ENCODE results near the gene UBE2S. TPM values are rescaled to one million over a fixed set of nuclear protein-coding genes. Genes with fewer than 3 reads are reported as not detected.

UBE2S gene
- polyA plus RNA-seq, 1 donor (not counting 4 experiments of a cell fraction or from before 2014, with no cell fraction given) = 31.8 TPM

GRCh38 chr19:55362990-55363716, 44.4 kb downstream of the UBE2S start, which contains the start of gene GARIN5B:
GARIN5B (minus strand) TSS chr19:55363260; CDS start chr19:55363066, 194 bp downstream.
- Histone ChIP-seq H3K27ac (ENCODE audit: control insufficient read depth, insufficient read depth, low read length) (no peak within 1 kb of the TSS), H3K9ac (ENCODE audit: control insufficient read depth, extremely low read depth, insufficient read depth, low read length) (no peak within 1 kb of the TSS)
- DNase-seq (ENCODE audit: low read depth, low spot score) = no peak

GRCh38 chr19:55362174-55362989, 45.2 kb downstream of the UBE2S start:
- Histone ChIP-seq H3K36me3 (ENCODE audit: control insufficient read depth in 2 of 2, extremely low read depth in 1 of 2, insufficient read depth in 2 of 2, low read length in 2 of 2) (no peaks in the 10 kb centered on the region), H2AFZ (ENCODE audit: control insufficient read depth, low read length) (no peak overlapping the region), H3K4me1 (ENCODE audit: control insufficient read depth, extremely low read depth, insufficient read depth, low read length) (no peaks in the 10 kb centered on the region), H3K4me2 (ENCODE audit: control insufficient read depth, extremely low read depth, insufficient read depth, low read depth, low read length) (no peak overlapping the region), H3K79me2 (ENCODE audit: control insufficient read depth, insufficient read depth, low read length) (no peaks in the 10 kb centered on the region), H3K27ac (ENCODE audit: control insufficient read depth, insufficient read depth, low read length) (no peak overlapping the region), H3K9me1 (ENCODE audit: control insufficient read depth, extremely low read depth, insufficient read depth, low read length) (no peaks in the 10 kb centered on the region), H3K9me3 (ENCODE audit: control insufficient read depth, low read depth, low read length) (no peaks in the 10 kb centered on the region), H3K27me3 (ENCODE audit: control insufficient read depth, extremely low read depth, insufficient read depth, low read length) (peaks cover 2% of the 10 kb centered on the region), H3K4me3 (ENCODE audit: control insufficient read depth in 2 of 3, extremely low read depth in 1 of 3, insufficient read depth in 2 of 3, low read depth in 1 of 3, low read length in 3 of 3) (no peak overlapping the region), H4K20me1 (ENCODE audit: control insufficient read depth, extremely low read depth, insufficient read depth, low read length) (no peaks in the 10 kb centered on the region), H3K9ac (ENCODE audit: control insufficient read depth, extremely low read depth, insufficient read depth, low read length) (no peak overlapping the region)
- TF ChIP-seq CTCF (optimal IDR thresholded peaks at IDR 0.05 in 1 of 3, IDR thresholded peaks at IDR 0.05 in 1 of 3, conservative IDR thresholded peaks at IDR 0.05 in 1 of 3; ENCODE audit: extremely low read depth in 1 of 3, insufficient read depth in 2 of 3, low read length in 3 of 3) = no peak
- no peak for TF ChIP-seq EZH2 (IDR thresholded peaks at IDR 0.05; ENCODE audit: low read length)
- FAIRE-seq (no peak), DNase-seq (ENCODE audit: low read depth, low spot score) (no peak)
- dilution Hi-C loops (cut with MboI; ENCODE audit: extremely low pct_ligation_motif_present, low sequenced_read_pairs) = no loop called here

More at GRCh38 chr19:55362990-55363716, 44.4 kb downstream of the UBE2S start, which contains the start of gene GARIN5B:
- FAIRE-seq = no peak
- H3K4me1 ChIP-seq (ENCODE audit: control insufficient read depth, extremely low read depth, insufficient read depth, low read length) = no peaks in the 10 kb centered on the region
- no peaks in the 10 kb centered on the region for H4K20me1 ChIP-seq (ENCODE audit: control insufficient read depth, extremely low read depth, insufficient read depth, low read length)
- H3K36me3 ChIP-seq (ENCODE audit: control insufficient read depth in 2 of 2, extremely low read depth in 1 of 2, insufficient read depth in 2 of 2, low read length in 2 of 2) = no peaks in the 10 kb centered on the region
- TF ChIP-seq EZH2 (IDR thresholded peaks at IDR 0.05; ENCODE audit: low read length) = no peak
- H3K9me1 ChIP-seq (ENCODE audit: control insufficient read depth, extremely low read depth, insufficient read depth, low read length) = no peaks in the 10 kb centered on the region
- H3K27me3 ChIP-seq (ENCODE audit: control insufficient read depth, extremely low read depth, insufficient read depth, low read length) = no peaks in the 10 kb centered on the region
- dilution Hi-C loops (cut with MboI; ENCODE audit: extremely low pct_ligation_motif_present, low sequenced_read_pairs) = no loop called here
- H3K4me2 ChIP-seq (ENCODE audit: control insufficient read depth, extremely low read depth, insufficient read depth, low read depth, low read length) = no peak within 1 kb of the TSS
- no peaks in the 10 kb centered on the region for H3K9me3 ChIP-seq (ENCODE audit: control insufficient read depth, low read depth, low read length)
- no peak within 1 kb of the TSS for H2AFZ ChIP-seq (ENCODE audit: control insufficient read depth, low read length)
- H3K4me3 ChIP-seq (ENCODE audit: control insufficient read depth in 2 of 3, extremely low read depth in 1 of 3, insufficient read depth in 2 of 3, low read depth in 1 of 3, low read length in 3 of 3) = no peak within 1 kb of the TSS
- no peaks in the 10 kb centered on the region for H3K79me2 ChIP-seq (ENCODE audit: control insufficient read depth, insufficient read depth, low read length)

Measured in keratinocyte (primary cell).